ENCODE measurements around the gene GBX1.

Gene GBX1

GRCh38 chr7:151141311-151141854, 26.1 kb downstream of the GBX1 start:
- in situ Hi-C loops (cut with MboI; ENCODE audit: low sequenced_read_pairs): no loop called here

GRCh38 chr7:151140826-151141225, 26.7 kb downstream of the GBX1 start:
- in situ Hi-C loops (cut with MboI; ENCODE audit: low sequenced_read_pairs): no loop called here

GRCh38 chr7:151139791-151140190, 27.7 kb downstream of the GBX1 start:
- in situ Hi-C loops (cut with MboI; ENCODE audit: low sequenced_read_pairs): no loop called here

GRCh38 chr7:151139071-151139790, 28.3 kb downstream of the GBX1 start:
- in situ Hi-C loops (cut with MboI; ENCODE audit: low sequenced_read_pairs): no loop called here

GRCh38 chr7:151138153-151138851, 29.2 kb downstream of the GBX1 start:
- in situ Hi-C loops (cut with MboI; ENCODE audit: low sequenced_read_pairs): no loop called here

- in situ Hi-C loops (cut with MboI; ENCODE audit: low sequenced_read_pairs): no loop called here
Observed at GRCh38 chr7:151137791-151138152, 29.7 kb downstream of the GBX1 start.

GRCh38 chr7:151137076-151137675, 30.3 kb downstream of the GBX1 start:
- in situ Hi-C loops (cut with MboI; ENCODE audit: low sequenced_read_pairs): no loop called here

GRCh38 chr7:151135866-151136843, 31.3 kb downstream of the GBX1 start:
- in situ Hi-C loops (cut with MboI; ENCODE audit: low sequenced_read_pairs): no loop called here

- in situ Hi-C loops (cut with MboI; ENCODE audit: low sequenced_read_pairs): no loop called here
Observed at GRCh38 chr7:151135525-151135845, 32.0 kb downstream of the GBX1 start.

- in situ Hi-C loops (cut with MboI; ENCODE audit: low sequenced_read_pairs): no loop called here
Observed at GRCh38 chr7:151134743-151135524, 32.6 kb downstream of the GBX1 start.

- in situ Hi-C loops (cut with MboI; ENCODE audit: low sequenced_read_pairs): no loop called here
Observed at GRCh38 chr7:151133986-151134742, 33.3 kb downstream of the GBX1 start.

- in situ Hi-C loops (cut with MboI; ENCODE audit: low sequenced_read_pairs): no loop called here
Observed at GRCh38 chr7:151133266-151133985, 34.1 kb downstream of the GBX1 start.

- in situ Hi-C loops (cut with MboI; ENCODE audit: low sequenced_read_pairs): no loop called here
Observed at GRCh38 chr7:151132461-151133205, 34.9 kb downstream of the GBX1 start.

- in situ Hi-C loops (cut with MboI; ENCODE audit: low sequenced_read_pairs): no loop called here
Observed at GRCh38 chr7:151131592-151132293, 35.8 kb downstream of the GBX1 start.

- in situ Hi-C loops (cut with MboI; ENCODE audit: low sequenced_read_pairs): no loop called here
Observed at GRCh38 chr7:151131224-151131591, 36.3 kb downstream of the GBX1 start.

GRCh38 chr7:151130741-151131157, 36.7 kb downstream of the GBX1 start:
- in situ Hi-C loops (cut with MboI; ENCODE audit: low sequenced_read_pairs): no loop called here

GRCh38 chr7:151129960-151130591, 37.4 kb downstream of the GBX1 start:
- in situ Hi-C loops (cut with MboI; ENCODE audit: low sequenced_read_pairs): no loop called here
